ENCODE results near the gene ANKS6.

Gene ANKS6

DNA sequence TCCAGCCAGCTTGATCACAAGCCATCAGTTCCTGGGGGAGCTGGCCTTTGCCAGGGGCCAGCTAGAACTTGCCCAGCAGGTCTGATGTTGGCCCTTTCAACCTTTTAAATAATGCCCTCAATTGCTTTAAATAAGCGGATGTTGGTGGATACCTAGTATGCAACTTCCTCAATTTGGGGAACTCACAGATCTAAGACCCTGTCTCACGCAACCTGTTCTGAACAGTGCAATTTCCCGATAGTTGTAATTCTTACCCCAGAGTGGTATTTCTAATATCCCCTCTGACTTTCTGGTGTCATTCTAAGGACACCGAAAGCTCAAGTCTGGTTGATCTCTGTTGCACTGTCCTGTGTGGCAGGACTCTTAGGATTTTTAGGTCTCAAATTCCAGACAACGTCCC lies 34.2 kb upstream of the ANKS6 start:
- Histone ChIP-seq H3K27me3 (ENCODE audit: control insufficient read depth, insufficient read depth, low read length) (no peaks in the 10 kb centered on the region), H3K4me1 (ENCODE audit: control insufficient read depth, insufficient read depth, low read length) (no peaks in the 10 kb centered on the region), H3K36me3 (ENCODE audit: control insufficient read depth, insufficient read depth, low read length) (peaks cover 4% of the 10 kb centered on the region), H3K9ac (ENCODE audit: low read length) (no peak overlapping the region), H3K27ac (ENCODE audit: low read depth, low read length) (no peak overlapping the region), H3K4me3 (ENCODE audit: low read length) (no peak overlapping the region)

DNA sequence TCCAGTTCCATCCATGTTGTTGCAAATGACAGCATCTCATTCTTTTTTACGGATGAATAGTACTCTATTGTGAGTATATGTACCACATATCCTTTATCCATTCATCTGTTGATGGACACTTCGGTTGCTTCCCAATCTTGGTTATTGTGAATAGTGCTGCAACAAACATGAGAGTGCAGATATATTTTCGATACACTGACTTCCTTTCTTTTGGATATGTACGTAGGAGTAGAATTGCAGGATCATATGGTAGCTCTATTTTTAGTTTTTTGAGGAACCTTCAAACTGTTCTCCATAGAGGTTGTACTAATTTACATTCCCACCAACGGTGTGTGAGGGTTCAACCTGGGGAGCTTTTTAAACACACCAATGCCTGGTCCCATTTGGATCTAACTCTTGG lies 33.4 kb upstream of the ANKS6 start:
- no peak overlapping the region for H3K27ac ChIP-seq (ENCODE audit: low read depth, low read length)
- no peak overlapping the region for H3K4me3 ChIP-seq (ENCODE audit: low read length)
- no peaks in the 10 kb centered on the region for H3K27me3 ChIP-seq (ENCODE audit: control insufficient read depth, insufficient read depth, low read length)
- H3K4me1 ChIP-seq (ENCODE audit: control insufficient read depth, insufficient read depth, low read length), result no peaks in the 10 kb centered on the region
- no peak overlapping the region for H3K9ac ChIP-seq (ENCODE audit: low read length)
- peaks cover 4% of the 10 kb centered on the region for H3K36me3 ChIP-seq (ENCODE audit: control insufficient read depth, insufficient read depth, low read length)

DNA sequence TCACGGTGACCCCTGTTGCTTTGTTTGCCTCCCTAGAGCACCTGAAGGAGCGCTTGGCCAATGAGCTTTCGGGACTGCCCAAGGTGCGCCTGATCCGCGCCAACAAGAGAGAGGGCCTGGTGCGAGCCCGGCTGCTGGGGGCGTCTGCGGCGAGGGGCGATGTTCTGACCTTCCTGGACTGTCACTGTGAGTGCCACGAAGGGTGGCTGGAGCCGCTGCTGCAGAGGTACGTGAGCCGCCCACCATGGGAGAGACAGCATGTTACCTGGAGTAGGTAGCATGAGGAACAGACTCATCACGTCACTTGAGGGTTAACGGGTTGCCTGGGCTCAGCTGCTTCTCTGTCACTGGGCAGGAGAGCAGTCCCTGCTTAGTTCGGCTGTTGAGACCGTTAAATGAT lies 30.4 kb upstream of the ANKS6 start:
- H3K4me3 ChIP-seq (ENCODE audit: low read length), result no peak overlapping the region
- no peaks in the 10 kb centered on the region for H3K27me3 ChIP-seq (ENCODE audit: control insufficient read depth, insufficient read depth, low read length)
- H3K36me3 ChIP-seq (ENCODE audit: control insufficient read depth, insufficient read depth, low read length), result peaks cover 7% of the 10 kb centered on the region
- no peak overlapping the region for H3K27ac ChIP-seq (ENCODE audit: low read depth, low read length)
- H3K4me1 ChIP-seq (ENCODE audit: control insufficient read depth, insufficient read depth, low read length), result no peaks in the 10 kb centered on the region
- no peak overlapping the region for H3K9ac ChIP-seq (ENCODE audit: low read length)

- H3K27me3 ChIP-seq (ENCODE audit: control insufficient read depth, insufficient read depth, low read length), result no peaks in the 10 kb centered on the region
- H3K36me3 ChIP-seq (ENCODE audit: control insufficient read depth, insufficient read depth, low read length), result peaks cover 6% of the 10 kb centered on the region
- no peak overlapping the region for H3K9ac ChIP-seq (ENCODE audit: low read length)
Measured at GRCh38 chr9:98825414-98825813, 29.1 kb upstream of the ANKS6 start.

GRCh38 chr9:98823666-98824334 lies 27.4 kb upstream of the ANKS6 start:
- Histone ChIP-seq H3K4me1 (ENCODE audit: control insufficient read depth, insufficient read depth, low read length) (no peaks in the 10 kb centered on the region), H3K4me3 (ENCODE audit: low read length) (no peak overlapping the region), H3K9ac (ENCODE audit: low read length) (no peak overlapping the region), H3K27ac (ENCODE audit: low read depth, low read length) (no peak overlapping the region), H3K36me3 (ENCODE audit: control insufficient read depth, insufficient read depth, low read length) (peaks cover 8% of the 10 kb centered on the region), H3K27me3 (ENCODE audit: control insufficient read depth, insufficient read depth, low read length) (no peaks in the 10 kb centered on the region)

More at GRCh38 chr9:98825414-98825813, 29.1 kb upstream of the ANKS6 start:
- H3K27ac ChIP-seq (ENCODE audit: low read depth, low read length), result no peak overlapping the region
- H3K4me3 ChIP-seq (ENCODE audit: low read length), result no peak overlapping the region
- H3K4me1 ChIP-seq (ENCODE audit: control insufficient read depth, insufficient read depth, low read length), result no peaks in the 10 kb centered on the region

DNA sequence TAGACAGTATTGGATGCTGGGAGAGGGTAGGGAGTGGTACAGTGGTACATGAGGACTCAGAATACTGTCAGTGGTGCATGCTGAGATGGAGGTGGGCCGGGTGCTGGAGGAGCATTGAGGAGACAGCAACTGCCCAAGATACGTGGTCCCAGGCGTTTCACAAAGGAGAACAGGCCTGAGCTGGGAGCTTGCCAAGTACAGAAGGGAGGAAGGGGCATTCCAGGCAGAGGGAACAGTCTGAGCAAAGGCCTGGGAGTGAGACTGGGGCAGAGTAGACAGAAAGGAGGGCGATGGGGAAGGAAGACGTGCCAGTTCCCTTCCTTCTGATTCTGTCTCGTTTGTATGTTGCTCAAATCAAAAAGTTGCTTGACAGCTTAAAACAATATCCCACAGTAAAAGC lies 26.3 kb upstream of the ANKS6 start:
- Histone ChIP-seq H3K4me1 (ENCODE audit: control insufficient read depth, insufficient read depth, low read length) (no peaks in the 10 kb centered on the region), H3K27ac (ENCODE audit: low read depth, low read length) (no peak overlapping the region), H3K4me3 (ENCODE audit: low read length) (no peak overlapping the region), H3K27me3 (ENCODE audit: control insufficient read depth, insufficient read depth, low read length) (no peaks in the 10 kb centered on the region), H3K9ac (ENCODE audit: low read length) (no peak overlapping the region), H3K36me3 (ENCODE audit: control insufficient read depth, insufficient read depth, low read length) (peaks cover 8% of the 10 kb centered on the region)

- no peaks in the 10 kb centered on the region for H3K27me3 ChIP-seq (ENCODE audit: control insufficient read depth, insufficient read depth, low read length)
- H3K4me1 ChIP-seq (ENCODE audit: control insufficient read depth, insufficient read depth, low read length), result no peaks in the 10 kb centered on the region
- peaks cover 8% of the 10 kb centered on the region for H3K36me3 ChIP-seq (ENCODE audit: control insufficient read depth, insufficient read depth, low read length)
- no peak overlapping the region for H3K27ac ChIP-seq (ENCODE audit: low read depth, low read length)
- no peak overlapping the region for H3K4me3 ChIP-seq (ENCODE audit: low read length)
- H3K9ac ChIP-seq (ENCODE audit: low read length), result no peak overlapping the region
Measured at GRCh38 chr9:98821831-98822230, 25.5 kb upstream of the ANKS6 start.

DNA sequence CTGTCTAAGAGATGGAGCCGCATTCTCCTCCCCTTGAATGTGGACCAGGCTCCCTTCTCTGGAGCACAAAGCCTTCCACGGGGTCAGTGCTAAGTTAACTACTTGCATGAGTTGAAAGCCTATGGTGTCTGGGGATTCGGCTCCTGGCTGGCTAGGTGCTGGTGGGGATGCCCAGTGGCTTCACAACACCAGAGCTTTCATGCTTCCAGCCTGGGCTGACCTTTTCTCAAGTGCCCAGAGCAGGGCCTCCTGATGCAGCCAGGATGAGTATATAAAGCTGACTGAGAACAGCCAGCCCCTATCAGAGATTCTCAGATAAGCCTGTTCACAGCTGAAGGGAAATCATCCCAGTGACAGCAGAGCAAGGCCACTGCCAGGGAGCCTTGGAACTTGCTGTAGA lies 22.9 kb upstream of the ANKS6 start:
- H3K4me3 ChIP-seq (ENCODE audit: low read length), result no peak overlapping the region
- H3K27ac ChIP-seq (ENCODE audit: low read depth, low read length), result no peak overlapping the region
- peaks cover 6% of the 10 kb centered on the region for H3K36me3 ChIP-seq (ENCODE audit: control insufficient read depth, insufficient read depth, low read length)
- no peak overlapping the region for H3K9ac ChIP-seq (ENCODE audit: low read length)
- no peaks in the 10 kb centered on the region for H3K4me1 ChIP-seq (ENCODE audit: control insufficient read depth, insufficient read depth, low read length)
- no peaks in the 10 kb centered on the region for H3K27me3 ChIP-seq (ENCODE audit: control insufficient read depth, insufficient read depth, low read length)

GRCh38 chr9:98818764-98819163 lies 22.4 kb upstream of the ANKS6 start:
- peaks cover 4% of the 10 kb centered on the region for H3K36me3 ChIP-seq (ENCODE audit: control insufficient read depth, insufficient read depth, low read length)
- no peak overlapping the region for H3K27ac ChIP-seq (ENCODE audit: low read depth, low read length)
- no peak overlapping the region for H3K9ac ChIP-seq (ENCODE audit: low read length)
- no peaks in the 10 kb centered on the region for H3K27me3 ChIP-seq (ENCODE audit: control insufficient read depth, insufficient read depth, low read length)
- no peak overlapping the region for H3K4me3 ChIP-seq (ENCODE audit: low read length)
- H3K4me1 ChIP-seq (ENCODE audit: control insufficient read depth, insufficient read depth, low read length), result no peaks in the 10 kb centered on the region

DNA sequence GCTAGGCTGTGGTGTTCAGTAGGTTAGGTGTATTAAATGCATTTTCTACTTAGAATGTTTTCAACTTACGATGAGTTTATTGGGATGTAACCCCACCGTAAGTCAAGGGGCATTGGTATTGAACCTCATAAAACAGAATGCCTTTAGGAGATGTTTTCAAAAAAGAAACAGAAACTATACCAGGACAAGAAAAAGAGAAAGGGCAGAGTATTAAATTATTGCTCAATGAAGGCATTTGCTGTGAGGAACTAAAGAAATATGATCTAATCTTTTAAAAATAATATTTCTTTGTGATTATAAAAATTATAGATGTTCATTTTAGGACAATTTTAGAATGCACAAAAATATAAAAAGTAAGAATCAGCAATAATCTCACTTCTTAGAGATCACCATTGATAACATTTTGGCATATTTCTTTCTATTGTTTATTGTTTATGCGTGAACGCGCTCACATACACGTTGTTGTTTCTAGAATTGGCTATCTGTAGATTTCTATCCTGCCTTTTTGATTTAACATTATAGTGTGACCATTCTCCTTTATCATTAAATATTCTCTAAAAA lies 19.1 kb upstream of the ANKS6 start:
- no peak overlapping the region for H3K4me3 ChIP-seq (ENCODE audit: low read length)
- no peaks in the 10 kb centered on the region for H3K4me1 ChIP-seq (ENCODE audit: control insufficient read depth, insufficient read depth, low read length)
- H3K27me3 ChIP-seq (ENCODE audit: control insufficient read depth, insufficient read depth, low read length), result no peaks in the 10 kb centered on the region
- H3K9ac ChIP-seq (ENCODE audit: low read length), result no peak overlapping the region
- no peak overlapping the region for H3K27ac ChIP-seq (ENCODE audit: low read depth, low read length)
- peaks cover 4% of the 10 kb centered on the region for H3K36me3 ChIP-seq (ENCODE audit: control insufficient read depth, insufficient read depth, low read length)

DNA sequence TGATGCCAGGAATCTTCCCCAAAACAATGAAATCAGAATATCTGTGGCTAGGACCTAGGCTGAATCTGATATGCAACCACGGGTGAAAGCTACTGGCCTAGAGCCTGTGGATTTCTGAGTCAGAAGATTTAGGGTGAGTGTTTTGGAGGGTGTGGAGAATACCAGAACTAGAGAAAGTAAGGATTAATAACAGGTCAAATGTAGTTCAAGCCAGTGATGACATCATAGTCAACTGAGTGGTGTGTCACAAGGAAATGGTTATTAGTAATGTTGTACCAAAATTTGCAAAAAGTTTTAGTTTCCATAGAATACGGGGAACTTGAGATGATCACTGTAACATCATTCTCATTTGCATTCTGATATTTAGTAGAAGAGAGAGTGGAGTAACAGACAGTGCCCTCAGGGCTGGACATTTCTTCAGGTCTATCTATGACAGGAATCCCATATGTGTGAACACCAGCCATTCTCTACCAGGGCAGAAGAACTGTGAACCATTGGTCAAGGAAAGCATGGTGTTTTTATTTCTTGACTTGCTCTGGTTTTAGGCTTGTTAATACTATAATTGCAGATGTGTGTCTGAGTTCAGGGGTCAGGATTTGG lies 14.8 kb upstream of the ANKS6 start:
- Histone ChIP-seq H3K4me1 (ENCODE audit: control insufficient read depth, insufficient read depth, low read length) (peaks cover under 1% of the 10 kb centered on the region), H3K9ac (ENCODE audit: low read length) (no peak overlapping the region), H3K27me3 (ENCODE audit: control insufficient read depth, insufficient read depth, low read length) (no peaks in the 10 kb centered on the region), H3K36me3 (ENCODE audit: control insufficient read depth, insufficient read depth, low read length) (no peaks in the 10 kb centered on the region), H3K27ac (ENCODE audit: low read depth, low read length) (no peak overlapping the region), H3K4me3 (ENCODE audit: low read length) (no peak overlapping the region)

- Histone ChIP-seq H3K9ac (ENCODE audit: low read length) (no peak overlapping the region), H3K36me3 (ENCODE audit: control insufficient read depth, insufficient read depth, low read length) (no peaks in the 10 kb centered on the region), H3K4me3 (ENCODE audit: low read length) (no peak overlapping the region), H3K4me1 (ENCODE audit: control insufficient read depth, insufficient read depth, low read length) (peaks cover 4% of the 10 kb centered on the region), H3K27ac (ENCODE audit: low read depth, low read length) (no peak overlapping the region), H3K27me3 (ENCODE audit: control insufficient read depth, insufficient read depth, low read length) (no peaks in the 10 kb centered on the region)
Measured at GRCh38 chr9:98810102-98810842, 13.9 kb upstream of the ANKS6 start.
